HG03460 (cell line): ENCODE data around the gene RNF4.
A peak's percentile ranks its signal among the peaks of the same experiment; 100 is the strongest.
"Not testable (repeated sequence)": the region's sequence is repeated elsewhere in the genome, so short reads cannot be mapped to it uniquely, and the experiment has no call there.

ENCODE experiments used
- ATAC-seq: cut with Tn5 transposase; IDR thresholded peaks from one replicate; pipeline ENCODE4 v1.9.1; 2021; ENCODE audit not compliant: unreplicated experiment

The RNF4 gene

DNA sequence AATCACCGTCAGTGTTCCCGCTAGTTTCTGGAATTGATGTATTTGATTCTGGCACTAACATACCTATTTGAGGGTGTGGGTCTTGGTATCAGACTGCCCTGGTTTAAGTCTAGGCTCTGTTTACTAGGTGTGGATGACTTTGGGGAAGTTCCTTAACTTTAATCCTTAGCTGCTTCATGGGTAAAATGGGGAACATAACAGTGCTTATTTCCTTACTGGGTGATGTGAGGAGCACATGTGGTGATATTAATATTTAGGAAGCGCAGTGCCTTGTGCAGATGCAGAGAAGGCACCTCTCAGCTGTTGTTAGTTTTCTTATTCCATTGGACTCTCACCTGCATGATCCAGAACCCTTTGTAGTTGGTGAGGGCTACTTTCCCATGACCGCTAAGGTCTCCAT lies 17.1 kb downstream of the RNF4 start:
- ATAC-seq: no peak

DNA sequence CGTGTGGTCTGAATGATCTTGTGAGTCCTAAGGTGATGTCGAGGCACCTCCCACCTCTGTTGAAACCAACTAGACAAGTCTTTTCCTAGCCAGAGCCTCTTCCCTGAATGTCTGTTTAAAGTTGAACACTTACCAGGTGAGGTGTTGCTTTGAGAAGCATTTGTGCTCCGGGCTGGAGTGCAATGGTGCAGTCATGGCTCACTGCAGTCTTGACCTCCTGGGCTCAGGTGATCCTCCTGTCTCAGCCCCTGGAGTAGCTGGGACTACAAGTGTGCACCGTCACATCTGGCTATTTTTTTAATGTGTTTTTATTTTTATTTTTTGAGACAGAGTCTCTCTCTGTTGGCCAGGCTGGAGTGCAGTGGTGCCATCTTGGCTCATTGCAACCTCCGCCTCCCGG lies 18.1 kb downstream of the RNF4 start:
- no peak for ATAC-seq

DNA sequence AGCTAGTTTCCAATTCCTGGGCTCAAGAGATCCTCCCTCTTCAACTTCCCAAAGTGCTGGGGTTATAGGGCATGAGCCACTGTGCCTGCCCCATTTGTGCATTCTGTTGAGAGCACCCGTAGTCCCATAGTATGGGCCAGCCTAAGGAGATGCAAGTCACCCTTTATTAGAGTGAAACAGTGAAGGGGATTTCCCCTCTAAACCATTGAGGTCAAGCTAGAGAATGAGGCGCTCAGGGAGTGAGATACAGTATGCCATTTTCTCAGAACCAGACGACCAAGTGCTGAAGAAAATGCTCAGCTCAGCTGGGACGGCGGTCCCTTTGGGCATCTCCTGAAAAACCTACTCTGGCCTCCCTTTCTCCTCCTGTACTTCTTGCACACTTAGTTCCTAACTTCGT lies 18.7 kb downstream of the RNF4 start:
- peak; percentile 46 for ATAC-seq

DNA sequence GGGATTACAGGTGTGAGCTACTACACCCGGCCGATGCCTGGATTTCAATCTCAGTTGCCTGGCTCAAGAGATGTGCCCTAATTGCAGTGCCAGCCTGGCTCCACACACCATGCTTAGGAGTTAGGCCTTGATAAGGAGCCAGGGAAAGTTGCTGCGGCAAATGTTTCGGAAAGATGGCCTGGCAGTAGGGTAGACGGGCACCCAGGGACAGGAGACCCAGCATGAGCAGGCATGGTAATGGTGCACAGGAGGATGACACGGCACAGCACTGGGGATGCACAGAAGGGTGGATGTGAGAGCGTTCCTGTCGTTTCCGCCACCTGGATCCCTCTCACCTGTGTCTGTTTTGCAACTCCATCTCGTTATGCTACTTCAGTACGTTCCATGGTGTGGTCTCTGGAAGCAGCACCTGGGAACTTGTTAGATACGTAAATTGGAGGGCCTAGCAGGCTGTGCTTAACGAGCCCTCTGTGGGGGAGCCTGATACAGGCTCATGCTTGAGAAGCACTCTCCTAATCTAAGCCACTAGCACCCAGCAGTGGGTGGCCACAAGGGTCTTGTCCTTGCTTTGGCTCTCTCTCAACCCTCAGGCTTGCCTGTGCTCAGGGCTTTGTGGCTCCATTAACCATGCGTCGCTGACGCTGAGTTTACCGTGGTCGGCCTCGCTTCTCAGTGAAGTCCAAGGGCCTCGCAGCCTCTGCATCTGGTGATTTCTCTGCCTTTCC lies 20.3 kb downstream of the RNF4 start:
- no peak for ATAC-seq

DNA sequence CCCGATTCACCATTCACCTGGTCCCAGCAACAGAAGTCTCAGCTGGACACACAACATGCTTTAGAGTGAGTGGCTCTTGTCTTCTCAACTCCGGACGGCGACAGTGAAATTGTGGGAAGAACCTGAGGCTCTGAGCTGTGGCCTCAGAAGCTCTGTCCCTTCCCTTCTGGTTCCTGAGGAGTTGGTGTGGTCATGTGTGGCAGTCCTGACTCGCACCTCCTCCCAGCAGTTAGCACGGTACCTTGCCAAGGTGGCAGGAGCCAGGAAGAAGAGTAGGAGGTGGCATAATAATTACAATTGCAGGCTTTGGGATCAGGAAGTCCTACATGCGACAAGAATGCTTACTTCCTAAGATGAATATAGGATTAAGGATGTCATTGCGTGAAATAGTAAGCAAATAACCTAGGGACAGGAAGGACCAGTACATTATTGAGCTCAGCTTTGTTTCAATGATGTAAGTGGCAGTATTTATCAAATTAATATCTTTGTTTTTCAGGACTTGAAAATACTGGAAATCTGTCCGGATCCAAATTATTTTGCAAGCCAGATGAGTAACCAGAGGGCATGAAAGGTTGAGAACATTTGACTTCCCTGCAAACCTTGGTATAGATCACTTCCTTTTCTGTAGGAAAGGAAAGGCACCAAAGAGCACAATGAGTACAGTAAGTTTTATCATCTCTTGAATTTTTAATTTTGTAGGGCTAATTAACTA lies 21.1 kb downstream of the RNF4 start:
- ATAC-seq: no peak

DNA sequence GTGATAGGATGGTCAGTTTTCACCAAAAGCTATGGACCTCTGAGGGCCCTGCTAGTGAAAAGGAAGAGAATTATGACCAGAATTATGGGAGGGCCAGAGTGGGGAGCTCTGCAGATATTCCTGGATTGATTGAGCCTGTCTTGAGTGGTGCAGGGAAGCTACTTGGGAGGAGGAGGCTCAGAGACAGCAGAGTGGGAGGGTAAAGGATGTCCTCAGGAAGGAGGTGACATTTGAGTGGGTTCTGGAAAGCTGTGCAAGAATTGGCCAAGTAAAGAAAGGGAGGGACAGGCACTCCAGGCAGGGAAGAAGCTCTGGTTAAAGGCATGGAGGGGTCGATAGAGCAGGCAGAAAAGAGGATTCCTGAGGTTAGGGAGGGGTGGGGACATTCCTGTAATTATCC lies 24.1 kb downstream of the RNF4 start:
- no peak for ATAC-seq

DNA sequence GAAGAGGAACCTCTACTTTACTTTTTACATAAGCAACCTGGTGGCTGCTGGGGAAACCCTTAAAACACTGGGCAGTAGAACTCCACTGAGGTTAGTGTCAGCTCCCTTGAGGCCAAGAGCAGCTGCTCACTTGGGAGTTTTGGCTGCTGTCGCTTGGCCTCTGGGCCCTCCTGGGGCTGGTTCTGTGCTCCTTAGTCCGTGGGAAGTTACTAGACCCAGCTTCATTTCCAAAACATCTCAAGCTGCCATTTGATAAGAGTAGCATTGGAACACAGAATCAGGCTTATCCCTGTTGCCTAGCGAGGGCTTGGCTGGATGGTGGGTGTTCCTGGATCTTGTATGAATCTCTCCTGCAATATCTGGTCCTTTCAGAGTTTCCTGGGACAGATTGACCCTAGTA lies 26.1 kb downstream of the RNF4 start:
- ATAC-seq: no peak

DNA sequence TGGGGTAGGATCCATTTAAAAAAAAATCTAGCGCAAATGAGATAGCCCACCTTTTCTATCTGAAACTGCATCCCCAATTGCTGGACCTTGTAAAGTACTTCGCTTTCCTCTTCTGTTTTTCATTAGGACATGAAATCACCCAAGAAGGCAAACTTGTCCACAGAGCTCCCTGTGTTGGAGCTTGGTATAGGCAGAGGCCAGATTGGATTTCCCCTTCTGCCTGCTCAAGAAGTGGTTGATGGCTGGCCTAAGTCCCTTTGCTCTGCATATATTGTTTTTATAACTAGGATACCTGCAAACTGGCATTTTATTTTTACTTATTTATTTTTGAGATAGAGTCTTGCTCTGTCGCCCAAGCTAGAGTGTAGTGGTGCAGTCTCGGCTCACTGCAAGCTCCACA lies 28.4 kb downstream of the RNF4 start:
- ATAC-seq: no peak

DNA sequence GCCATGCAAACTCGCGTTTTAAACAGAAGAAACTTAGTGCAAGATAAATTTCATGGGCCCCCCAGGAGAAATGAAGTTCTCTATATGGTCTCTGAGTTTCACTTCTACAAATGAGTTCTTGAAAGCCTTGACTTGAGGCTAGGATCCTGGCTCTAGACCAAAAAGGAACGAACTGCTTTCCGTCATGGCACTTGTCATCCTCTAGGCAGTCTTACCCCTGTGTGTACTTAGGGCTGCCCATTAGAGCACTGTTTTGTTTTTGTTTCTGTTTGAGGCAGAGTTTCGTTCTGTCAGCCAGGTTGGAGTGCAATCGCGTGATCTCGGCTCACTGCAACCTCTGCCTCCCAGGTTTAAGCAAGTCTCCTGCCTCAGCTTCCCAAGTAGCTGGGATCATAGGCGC lies 29.0 kb downstream of the RNF4 start:
- ATAC-seq: peak; percentile 88

DNA sequence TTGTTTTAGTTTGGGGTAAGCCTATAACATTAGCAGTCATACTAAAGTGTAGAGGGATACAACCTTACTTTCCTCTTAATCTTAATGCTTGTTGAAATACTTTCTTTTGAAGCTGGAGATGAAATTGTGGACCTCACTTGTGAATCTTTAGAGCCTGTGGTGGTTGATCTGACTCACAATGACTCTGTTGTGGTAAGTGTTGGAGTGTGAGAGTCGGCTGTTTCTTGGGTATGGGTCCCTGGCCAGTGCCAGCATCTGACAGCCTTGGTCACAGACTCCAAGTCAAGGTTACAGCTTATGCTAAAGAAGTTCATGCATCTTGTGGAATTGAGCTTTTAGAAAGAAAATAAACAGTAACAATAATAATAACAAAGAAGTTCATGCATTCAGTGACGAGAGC lies 31.6 kb downstream of the RNF4 start:
- no peak for ATAC-seq

DNA sequence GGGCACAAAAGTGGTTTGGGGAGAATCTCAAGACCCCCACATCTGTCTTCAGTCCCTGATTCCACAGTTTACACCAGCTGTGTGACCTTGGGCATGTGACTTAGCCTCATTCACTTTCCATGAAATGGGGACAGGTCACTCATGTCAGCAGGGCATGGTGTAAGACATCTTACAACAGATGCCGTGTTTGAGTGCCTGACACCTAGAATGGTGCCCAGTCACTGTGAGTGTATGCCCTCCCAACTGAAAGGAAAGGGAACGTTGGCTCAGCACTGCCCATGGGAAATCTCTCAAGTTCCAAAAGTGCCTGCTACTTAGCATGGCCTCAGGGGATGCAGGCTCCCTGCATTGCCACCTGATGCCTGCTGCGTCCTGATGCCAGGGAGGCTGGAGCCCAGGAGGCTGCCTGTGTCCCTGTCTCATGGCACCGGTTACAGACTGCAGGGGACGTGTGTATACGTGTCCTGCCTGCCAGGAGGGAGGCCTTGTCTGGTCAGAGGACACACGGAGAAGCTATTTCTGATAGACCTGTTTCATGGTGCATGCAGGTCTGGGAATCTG lies 32.2 kb downstream of the RNF4 start:
- no peak for ATAC-seq

DNA sequence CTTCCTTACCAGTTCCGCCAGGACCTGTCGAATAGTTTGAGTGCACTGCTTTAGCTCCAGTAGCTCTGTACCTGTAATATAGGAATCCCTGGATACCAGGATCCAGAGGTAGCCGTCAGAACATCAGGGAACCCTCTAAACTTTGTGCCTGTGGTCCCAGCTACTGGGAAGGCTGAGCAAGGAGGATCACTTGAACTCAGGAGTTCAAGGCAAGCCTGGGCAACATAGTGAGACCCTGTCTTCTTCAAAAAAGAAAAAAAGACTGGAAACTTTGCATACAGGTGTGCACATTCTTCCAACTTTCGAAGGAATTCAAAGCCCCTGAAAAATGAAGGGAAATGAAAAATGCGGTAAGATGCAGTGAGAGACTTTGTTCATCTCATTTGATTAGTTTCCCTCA lies 34.9 kb downstream of the RNF4 start:
- no peak for ATAC-seq

DNA sequence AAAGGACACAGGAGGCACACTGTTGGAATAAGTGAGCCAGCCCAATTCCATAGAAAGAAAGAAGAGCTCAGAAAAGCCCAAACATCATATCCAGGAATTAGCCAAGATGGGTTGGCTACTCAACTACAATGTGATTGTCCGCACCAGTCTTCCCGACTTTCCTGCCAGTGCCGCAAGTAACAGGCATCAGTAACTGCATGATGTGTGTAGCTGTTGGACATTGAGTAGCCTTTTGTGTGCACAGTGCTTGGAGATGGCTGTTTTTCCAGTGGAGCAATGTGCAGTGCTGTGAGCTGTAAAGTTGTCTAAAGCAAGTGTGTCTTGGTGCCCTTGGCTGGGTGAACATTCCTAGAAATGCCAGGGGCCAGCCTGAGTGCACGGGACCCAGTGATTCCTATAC lies 38.4 kb downstream of the RNF4 start:
- ATAC-seq: no peak

DNA sequence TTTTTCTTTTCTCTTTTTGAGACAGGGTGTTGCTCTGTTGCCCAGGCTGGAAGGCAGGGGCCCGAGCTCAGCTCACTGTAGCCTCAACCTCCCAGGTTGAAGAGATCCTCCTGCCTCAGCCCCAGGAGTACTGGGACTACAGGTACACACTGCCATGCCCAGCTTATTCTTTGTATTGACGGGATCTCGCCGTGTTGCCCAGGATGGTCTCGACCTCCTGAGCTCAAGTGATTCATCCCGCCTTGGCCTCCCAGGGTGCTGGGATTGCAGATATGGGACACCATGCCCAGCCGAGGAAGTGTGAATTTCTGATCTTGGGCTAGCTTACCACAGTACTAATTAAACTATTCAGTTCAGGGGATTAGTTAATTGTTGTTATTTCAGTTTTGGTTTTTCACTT lies 38.9 kb downstream of the RNF4 start:
- ATAC-seq: no peak

DNA sequence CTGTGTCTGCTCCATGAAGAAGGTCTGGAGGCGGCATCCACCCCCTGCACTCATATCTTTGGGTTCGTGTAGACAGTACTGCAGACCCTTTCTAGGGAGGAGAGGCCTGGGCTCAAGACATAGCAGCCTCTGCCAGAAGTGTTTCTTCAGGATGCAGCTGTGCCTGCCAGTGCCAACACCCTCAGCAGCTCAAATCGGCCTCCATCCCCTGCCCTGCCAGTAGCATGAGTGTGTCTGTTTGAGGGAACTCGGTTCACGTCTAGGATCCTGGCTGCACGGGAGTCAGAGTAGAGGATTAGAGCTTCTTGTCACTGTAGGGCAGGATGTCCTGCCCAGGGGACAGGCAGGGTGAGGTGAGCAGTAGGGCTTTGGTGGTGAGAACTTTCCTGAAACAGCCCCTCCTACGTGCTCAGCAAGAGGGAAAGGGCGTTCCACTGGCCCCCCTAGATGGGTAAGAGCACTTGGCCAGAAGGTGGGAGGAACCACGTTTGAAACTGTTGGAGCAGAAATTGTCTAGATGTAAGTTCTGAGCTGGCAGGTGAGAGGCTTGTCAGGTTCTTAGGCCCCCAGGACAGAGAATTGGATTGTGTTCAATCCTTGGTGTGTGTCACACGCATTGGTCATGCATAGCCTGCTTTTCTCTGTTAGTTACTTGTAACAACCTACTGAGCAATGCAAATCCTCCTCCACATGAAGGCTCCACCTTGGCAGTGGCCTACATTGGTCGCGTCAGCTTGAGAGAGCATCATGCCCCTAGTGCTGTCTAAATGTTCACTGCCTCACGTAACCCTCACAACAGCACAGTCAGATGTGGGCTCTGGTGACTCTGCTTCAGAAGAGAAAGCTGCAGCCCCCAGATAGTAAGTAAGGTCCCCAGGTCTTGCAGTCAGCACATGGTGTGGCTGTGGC lies 41.7 kb downstream of the RNF4 start:
- no peak for ATAC-seq

DNA sequence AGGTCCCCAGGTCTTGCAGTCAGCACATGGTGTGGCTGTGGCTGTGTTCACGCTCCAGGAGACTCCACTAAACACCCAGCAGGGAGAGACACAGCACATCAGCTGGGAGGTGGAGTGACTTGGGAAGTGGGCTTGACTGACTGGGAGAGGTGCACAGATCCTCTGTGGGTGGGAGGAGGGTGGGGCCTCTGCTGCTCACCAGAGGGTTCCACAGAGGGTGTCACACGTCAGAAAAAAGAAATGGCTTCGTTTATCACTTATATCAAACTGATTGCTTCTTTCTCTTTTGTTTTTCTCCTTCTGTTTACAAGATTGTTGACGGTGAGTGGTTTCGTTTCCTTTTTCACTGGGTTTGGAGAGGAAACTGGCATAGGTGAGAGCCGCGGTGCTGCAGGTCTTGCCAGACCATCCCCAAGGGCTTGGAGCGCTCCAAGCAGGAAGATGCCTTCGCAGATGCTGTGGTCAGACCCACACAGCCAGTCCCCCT lies 42.8 kb downstream of the RNF4 start:
- ATAC-seq: no peak

DNA sequence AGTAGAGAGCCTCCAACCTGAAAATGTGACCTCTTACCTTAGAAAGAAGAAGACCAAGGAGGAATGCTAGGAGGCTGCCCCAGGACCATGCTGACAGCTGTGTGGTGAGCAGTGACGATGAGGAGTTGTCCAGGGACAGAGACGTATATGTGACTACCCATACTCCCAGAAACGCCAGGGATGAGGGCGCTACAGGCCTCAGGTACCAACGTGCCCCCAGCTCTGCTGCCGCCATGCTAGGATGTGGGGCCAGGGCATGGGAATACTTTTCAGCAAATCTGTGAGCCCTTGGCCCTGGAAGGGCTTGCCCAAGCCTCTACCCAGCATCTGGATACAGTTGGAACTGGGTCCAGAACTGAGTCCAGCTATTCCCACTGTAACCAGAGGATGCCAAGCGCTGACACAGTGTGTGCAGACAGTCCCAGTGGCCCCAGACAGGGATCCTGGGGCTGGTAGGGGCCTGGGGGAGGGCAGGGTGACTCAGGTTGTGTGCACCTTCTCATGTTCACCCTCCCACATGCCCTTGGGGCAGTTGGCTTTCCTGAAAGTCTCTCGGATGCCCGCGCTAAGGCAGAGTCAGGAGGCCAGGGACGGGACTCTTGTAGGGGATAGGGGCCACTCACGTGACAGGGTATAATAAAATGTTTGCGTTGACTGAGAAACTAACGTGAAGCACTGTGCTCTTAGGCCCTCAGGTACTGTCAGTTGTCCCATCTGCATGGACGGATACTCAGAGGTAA lies 43.7 kb downstream of the RNF4 start:
- ATAC-seq: no peak

DNA sequence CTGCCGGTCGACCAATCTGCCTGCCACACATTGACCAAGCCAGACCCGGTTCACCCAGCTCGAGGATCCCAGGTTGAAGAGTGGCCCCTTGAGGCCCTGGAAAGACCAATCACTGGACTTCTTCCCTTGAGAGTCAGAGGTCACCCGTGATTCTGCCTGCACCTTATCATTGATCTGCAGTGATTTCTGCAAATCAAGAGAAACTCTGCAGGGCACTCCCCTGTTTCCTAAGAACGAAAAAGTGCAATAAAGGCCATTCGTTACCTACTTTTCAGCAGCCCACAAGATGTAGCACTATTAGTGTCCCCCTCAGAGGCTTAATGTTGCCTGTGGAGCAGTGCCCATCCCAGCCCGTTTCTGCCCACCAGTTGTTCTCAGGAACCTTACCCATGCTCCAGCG lies 45.3 kb downstream of the RNF4 start:
- ATAC-seq: not testable (repeated sequence)

DNA sequence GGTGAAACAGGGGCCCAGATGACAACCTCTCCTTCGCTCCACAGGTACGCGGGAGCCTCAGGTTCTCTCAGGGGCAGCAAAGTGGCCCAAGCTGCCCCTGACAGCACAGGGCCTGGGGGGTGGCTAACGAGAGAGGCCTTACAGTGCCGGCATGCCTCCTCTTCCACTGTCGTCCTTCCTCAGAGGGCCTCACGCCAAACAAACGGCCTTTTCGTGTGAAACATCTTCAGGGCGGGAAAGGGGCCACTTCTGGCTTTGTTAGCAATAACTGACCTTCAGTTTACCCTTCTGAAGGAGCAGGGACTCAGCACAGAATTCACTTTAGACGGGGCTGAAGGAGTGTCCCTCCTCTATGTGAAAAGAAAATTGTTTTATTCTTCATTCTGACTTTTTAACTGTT lies 46.0 kb downstream of the RNF4 start:
- not testable (repeated sequence) for ATAC-seq

DNA sequence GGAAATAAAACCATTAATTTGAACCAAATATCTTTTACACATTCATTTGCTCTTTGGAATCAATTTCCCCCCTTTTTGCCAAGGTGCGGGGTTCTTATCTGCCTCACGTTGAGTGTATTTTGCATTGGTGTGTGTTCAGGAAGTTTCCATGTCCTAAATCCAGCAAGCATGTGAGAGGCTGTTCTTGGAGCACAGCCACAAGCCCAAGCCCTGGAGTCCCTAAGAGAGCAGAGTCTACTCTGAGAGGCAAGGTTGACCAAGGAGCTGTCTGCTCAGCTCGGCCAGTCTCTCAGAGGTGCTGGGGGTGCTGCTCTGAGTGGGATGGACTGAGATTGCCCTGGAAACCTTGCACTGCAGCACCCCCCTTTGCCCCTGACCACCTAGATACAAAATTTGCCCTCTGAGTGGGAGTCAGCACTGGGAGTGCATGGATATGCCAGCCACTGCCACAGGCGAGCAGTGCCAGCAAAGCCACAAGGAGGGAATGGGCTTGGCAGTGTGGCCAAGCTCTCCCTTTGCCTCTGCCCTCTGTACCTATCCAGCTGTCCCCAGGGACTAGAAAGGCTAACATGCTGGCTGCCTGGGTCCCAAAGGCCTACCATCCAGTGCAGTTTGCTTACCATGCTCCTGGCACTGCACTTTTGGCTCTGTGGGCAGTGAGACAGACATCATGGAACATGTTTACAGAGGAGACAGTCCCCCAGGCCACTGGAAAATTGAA lies 47.1 kb downstream of the RNF4 start:
- ATAC-seq: no peak
